Sigmoid colon (tissue), 4 donors: ENCODE results near the gene CLEC4C.
"Not testable (repeated sequence)": the region's sequence is repeated elsewhere in the genome, so short reads cannot be mapped to it uniquely, and the experiment has no call there.

Experiments used
- CTCF ChIP-seq, 4 experiments: fragments of 450-650 bp in 3 of 4; fragments of 200-600 bp in 1 of 4; IDR thresholded peaks; one replicate each; pipeline ENCODE4 v1.5.1; 2016 to 2019; ENCODE audit warnings: antibody characterized with exemption in 4 of 4, mild to moderate bottlenecking in 3 of 4, moderate library complexity in 2 of 4
- EP300 ChIP-seq, 4 donors: sonication (generic); formaldehyde crosslinking; IDR thresholded peaks; one replicate each; pipeline ENCODE4 v1.6.1; 2017; ENCODE audit warnings: antibody characterized with exemption in 4 of 4
- POLR2A ChIP-seq, 2 donors: fragments of 450-650 bp; IDR thresholded peaks; one replicate each; pipeline ENCODE4 v1.6.1; 2016; ENCODE audit warnings: antibody characterized with exemption in 2 of 2, mild to moderate bottlenecking in 2 of 2, moderate library complexity in 2 of 2
- POLR2AphosphoS5 ChIP-seq, 4 donors: sonication (generic); formaldehyde crosslinking; IDR thresholded peaks; one replicate each; pipeline ENCODE4 v1.6.1; 2017; ENCODE audit warnings: antibody characterized with exemption in 4 of 4

- not testable (repeated sequence) for TF ChIP-seq CTCF, POLR2A, POLR2AphosphoS5, EP300 (IDR thresholded peaks at IDR 0.05)
Observed at GRCh38 chr12:7751941-7752922, 5.1 kb upstream of the CLEC4C start.
